ENCODE results near the gene XPA.
"Not testable (repeated sequence)": the region's sequence is repeated elsewhere in the genome, so short reads cannot be mapped to it uniquely, and the experiment has no call there.

XPA gene

GRCh38 chr9:97703437-97704344 lies 6.6 kb upstream of the XPA start:
- no peak for FAIRE-seq

GRCh38 chr9:97699824-97700223 lies 2.7 kb upstream of the XPA start:
- not testable (repeated sequence) for FAIRE-seq

GRCh38 chr9:97699281-97699680 lies 2.1 kb upstream of the XPA start:
- FAIRE-seq, result not testable (repeated sequence)

DNA sequence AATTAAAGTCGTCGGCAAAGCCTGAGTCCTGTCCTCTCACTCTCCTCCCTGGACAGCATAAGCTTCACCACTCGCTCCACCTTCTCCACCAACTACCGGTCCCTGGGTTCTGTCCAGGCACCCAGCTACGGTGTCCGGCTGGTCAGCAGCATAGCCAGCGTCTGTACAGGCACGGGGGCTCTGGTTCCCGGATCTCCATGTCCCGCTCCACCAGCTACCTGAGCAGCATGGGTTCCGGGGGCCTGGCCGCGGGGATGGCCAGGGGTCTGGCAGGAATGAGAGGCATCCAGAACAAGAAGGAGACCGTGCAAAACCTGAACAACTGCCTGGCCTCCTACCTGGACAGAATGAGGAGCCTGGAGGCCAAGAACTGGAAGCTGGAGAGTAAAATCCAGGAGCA lies 1.7 kb upstream of the XPA start:
- FAIRE-seq, result no peak

DNA sequence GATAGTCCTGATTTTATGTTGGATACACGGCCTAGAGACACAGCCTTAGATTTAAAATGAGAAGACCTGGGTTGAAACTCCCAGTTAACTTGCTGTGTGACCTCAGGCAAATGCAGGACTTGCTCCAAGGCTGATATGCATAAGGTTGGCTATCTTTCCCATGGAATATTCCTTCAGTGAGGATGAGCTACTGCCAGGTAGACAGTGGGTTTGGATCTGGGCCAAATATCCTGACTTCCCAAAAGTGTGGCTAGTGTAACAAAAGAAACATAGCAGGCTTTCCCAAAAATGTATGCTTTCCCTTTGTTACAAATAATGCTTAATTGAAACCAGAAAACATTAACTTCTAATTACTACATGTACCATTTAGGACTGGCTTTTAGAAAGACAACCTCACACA lies 697 bp upstream of the XPA start:
- FAIRE-seq, result no peak

- FAIRE-seq, result no peak
Measured at GRCh38 chr9:97695995-97696802, 941 bp downstream of the XPA start.

GRCh38 chr9:97695390-97695789 lies 1.8 kb downstream of the XPA start:
- FAIRE-seq, result no peak

DNA sequence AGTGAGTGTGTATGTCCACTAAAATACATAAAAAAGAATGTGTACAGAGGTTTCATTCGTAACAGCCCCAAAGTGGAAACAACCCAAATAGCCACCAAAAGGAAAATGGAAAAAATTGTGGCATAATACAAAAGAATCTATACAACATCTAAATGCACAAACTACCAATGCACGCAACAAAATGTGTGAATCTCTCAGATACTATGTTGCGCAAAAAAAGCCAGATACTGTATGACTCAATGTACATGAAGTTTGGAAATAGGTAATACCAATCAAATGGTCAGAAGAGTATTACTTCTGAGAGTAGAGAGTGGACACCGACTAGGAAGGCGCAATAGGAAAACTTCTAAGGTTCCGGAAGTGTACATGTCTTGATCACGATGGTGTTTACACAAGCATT lies 2.4 kb downstream of the XPA start:
- no peak for FAIRE-seq

GRCh38 chr9:97689401-97690180 lies 7.5 kb downstream of the XPA start:
- no peak for FAIRE-seq

DNA sequence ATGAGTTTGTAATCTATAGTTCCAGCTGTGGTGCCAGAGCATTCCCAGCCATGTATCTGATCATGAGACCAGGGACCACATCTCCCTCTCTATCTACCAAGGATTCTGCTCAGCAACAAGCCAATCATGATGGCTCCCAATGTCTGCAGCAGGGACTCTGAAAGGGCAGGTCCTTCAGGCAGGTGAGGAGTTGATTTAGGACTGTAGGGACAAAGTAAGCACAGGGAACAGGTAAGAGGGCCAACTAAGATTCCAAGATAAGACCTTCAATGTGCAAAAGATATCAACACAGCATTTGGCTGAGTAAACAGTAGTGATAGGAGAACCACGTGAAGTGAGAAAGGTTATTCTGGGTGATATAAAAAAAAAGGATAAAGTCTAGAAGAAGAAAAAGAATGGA lies 8.5 kb downstream of the XPA start:
- no peak for FAIRE-seq

DNA sequence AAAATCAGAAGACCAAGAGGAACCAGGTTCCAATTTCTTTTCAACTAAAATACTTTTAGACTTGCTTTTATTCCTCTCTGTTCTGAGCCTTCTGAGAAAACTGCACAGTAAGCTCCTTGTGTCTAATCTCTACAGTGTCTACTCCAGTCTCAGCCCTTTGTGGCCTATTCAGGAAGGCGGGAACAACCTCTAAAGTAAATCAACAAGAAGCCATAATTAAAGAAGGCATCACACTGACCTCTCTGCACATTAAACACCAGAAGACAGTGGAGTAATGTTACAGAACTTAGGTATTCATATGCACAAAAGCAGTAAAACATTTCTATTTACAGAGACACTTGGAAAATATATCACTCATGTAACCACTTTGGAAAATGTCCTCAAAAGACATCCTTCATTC lies 14.9 kb downstream of the XPA start:
- no peak for FAIRE-seq

DNA sequence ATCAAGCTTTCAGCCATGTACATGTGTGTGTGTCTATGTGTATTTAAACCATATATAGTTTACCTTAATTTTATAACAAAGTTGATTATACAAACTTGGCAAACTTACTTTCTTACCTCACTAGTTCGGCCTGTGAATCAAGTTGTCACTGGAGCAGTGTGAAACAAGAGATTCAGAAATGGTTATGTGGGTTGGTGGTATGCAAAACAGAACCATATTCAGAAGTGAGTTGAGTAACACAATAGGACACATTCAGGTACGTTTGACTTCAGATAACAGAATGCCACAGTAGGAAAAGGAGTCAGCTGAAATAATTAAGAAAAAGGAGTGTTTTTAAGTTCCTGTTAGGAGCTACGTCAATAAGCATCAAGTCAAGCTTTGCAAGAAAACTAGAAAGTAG lies 21.5 kb downstream of the XPA start:
- FAIRE-seq, result no peak

DNA sequence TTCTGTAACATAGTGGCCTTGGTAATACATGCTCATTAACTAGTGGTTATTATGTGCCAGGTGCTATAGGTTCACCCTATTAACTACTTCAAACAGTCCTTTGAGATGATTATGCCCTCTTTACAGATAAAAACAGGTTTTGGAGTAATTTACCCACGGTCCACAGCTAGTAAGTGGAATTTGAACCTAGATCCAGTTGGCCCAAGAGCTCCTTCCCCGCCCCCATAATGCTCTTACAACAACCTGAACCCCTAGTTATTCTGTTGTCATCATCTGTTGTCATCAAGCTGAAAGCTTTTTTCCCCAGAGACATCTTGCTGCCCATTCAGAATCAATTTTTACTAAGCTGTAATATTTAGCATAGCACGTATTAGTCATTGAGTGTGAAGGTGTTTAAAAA lies 23.2 kb downstream of the XPA start:
- no peak for FAIRE-seq

DNA sequence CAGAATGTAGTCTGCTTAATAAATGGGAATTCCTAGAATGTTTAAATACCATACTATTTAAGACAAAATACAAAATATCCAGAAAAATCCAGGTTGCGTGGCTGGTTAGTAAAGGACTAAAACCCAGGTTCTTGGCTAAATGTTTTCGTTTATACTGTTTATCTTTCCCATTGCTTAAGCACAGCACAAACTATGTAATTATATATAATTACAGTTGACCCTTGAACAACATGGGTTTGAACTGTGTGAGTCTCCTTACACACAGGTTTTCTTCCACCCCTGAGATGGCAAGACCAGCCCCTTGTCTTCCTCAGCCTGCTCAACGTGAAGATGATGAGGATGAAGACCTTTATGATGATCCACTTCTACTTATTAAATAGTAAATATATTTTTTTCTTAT lies 24.7 kb downstream of the XPA start:
- FAIRE-seq, result no peak

DNA sequence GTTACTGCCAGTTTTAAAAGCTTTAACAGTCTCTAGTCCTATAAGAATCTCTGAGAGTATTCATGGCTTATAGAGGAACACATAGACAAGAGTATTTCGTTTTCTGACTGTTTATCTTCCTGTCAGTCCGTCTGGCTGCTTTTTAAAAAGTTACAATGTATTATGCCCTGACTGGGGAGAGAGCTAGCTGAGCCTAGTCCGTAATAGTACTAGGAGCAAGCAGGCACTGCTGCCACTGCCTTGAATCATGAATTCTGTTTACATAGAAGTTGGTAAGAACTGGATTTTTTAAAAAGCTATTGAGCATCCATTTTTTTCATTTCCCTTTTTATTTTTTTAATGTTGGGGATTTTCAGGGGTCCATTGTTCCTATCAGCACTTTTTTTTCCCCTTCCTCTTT lies 26.6 kb downstream of the XPA start:
- FAIRE-seq, result no peak

- no peak for FAIRE-seq
Measured at GRCh38 chr9:97668485-97668884, 28.7 kb downstream of the XPA start.

DNA sequence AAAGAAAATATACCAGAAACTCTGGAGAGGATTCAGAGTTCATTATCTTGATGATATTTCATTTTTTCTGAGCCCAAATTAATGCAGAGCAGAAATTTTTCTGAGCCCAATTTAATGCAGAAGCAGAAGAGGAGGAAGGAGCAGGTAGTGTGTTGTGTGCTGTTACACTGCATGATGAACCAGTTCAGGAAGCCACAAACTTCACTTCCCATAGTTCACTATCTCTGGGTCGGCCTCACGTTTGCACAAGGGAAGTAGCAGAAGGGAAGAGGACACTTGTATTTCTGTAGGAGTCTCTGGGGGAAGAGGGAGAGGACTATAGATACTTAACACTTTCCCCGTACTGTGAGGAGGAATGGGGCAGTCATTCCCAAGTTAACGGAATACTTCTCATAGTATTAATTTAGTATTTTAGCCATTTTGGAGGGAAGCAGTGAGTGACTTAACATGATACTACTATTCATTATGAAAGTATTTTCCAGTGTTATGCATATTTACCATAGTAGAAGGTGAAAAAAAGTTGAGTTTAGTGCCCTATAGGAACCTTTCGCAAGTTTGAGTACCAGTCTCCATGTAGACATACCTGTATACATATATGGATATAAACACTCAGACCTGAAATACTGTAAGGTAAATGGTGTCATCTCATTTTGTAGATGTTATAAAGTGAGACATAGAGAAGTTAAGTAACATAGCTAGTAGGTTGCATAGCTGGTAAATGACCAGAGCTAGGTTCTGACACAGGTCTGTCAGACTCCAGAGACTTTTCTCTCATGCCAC lies 30.0 kb downstream of the XPA start:
- no peak for FAIRE-seq

DNA sequence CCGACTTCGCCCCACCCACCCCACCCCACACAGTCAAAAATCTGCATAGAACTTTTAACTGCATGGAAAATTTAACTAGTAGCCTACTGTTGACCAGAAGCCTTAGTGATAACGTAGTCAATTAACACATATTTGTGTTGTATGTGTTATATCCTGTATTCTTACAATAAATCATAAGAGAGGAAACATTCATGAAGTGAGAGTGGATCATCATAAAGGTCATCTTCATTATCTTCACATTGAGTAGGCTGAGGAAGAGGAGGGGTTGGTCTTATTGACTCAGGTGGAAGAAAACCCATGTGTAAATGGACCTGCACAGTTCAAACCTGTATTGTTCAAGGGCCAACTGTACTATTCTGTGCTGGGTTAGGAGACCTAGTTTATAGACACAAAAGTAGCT lies 31.4 kb downstream of the XPA start:
- no peak for FAIRE-seq

- no peak for FAIRE-seq
Measured at GRCh38 chr9:97660847-97661246, 36.3 kb downstream of the XPA start.

DNA sequence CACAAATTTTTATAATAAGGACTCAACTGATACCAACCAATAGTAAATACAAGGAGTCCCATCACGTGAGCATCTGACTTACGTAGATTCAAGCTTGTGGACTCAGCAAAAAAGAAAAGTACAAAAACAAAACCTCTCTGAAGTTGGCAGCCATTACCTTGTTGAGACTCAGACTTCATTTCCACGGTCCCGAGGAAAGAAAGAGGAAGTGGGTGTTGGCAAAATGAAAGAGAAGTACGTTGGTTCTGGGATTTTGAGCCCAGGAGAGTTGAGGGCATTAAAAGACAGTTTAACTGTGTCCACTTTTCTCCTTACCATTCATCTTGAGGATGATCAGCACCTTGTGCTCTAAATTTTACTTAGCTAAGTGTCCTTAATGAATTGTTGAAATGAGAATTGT lies 36.8 kb downstream of the XPA start:
- no peak for FAIRE-seq

DNA sequence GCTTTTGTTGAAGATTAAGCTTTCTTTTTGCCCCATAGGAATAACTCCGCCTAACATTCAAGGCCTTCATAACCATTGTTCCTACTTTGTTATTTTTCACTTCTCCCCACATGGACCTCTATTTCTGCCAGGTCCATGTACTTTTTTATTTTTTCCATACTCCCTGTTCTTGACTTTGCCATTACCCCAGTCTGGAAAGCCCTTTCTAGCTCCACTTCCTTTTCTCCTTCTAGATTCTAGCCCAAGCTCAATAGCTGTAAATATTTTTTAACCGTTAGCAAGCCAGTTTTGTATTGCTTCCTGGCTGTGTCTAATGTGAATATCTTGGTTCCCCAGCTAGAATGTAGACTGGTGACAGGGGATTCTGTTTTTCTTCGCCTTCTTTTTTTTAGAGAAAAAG lies 37.4 kb downstream of the XPA start:
- FAIRE-seq, result no peak

GRCh38 chr9:97658707-97659106 lies 38.4 kb downstream of the XPA start:
- no peak for FAIRE-seq

GRCh38 chr9:97651646-97652045 lies 45.5 kb downstream of the XPA start:
- no peak for FAIRE-seq

All from TTC549 (cell line).